Fibroblast of villous mesenchyme (primary cell): Measurements from ENCODE around the gene CALM1. TPM values are rescaled to one million over a fixed set of nuclear protein-coding genes. Genes with fewer than 3 reads are reported as not detected.

ENCODE experiments used
- DNase-seq: peaks from one replicate; pipeline ENCODE4 v3.0.0-alpha.2; 2010; ENCODE audit warnings: low read depth
- H3K4me3 ChIP-seq: 2 replicates; pipeline ENCODE4 v1.5.1; 2011; ENCODE audit warnings: low read depth, mild to moderate bottlenecking, low read length
- total RNA-seq: library from RNA; depleted of rRNA; stranded (reverse); fragments of >200 nt; gene quantifications from 2 replicates; pipeline ENCODE4 v1.2.3, GENCODE V29; 2012
- TF ChIP-seq, protein P1 (sequence below): IDR thresholded peaks from 2 replicates; pipeline ENCODE4 v1.5.1; 2012; ENCODE audit warnings: low read depth, mild to moderate bottlenecking, low read length; ENCODE audit not compliant: insufficient read depth

CALM1 gene
- total RNA-seq, 1 donor: 286 TPM

GRCh38 chr14:90426663-90427062 lies 29.8 kb downstream of the CALM1 start:
- no peak overlapping the region for H3K4me3 ChIP-seq
- peak; percentile 47 for DNase-seq
- TF ChIP-seq, protein P1, sequence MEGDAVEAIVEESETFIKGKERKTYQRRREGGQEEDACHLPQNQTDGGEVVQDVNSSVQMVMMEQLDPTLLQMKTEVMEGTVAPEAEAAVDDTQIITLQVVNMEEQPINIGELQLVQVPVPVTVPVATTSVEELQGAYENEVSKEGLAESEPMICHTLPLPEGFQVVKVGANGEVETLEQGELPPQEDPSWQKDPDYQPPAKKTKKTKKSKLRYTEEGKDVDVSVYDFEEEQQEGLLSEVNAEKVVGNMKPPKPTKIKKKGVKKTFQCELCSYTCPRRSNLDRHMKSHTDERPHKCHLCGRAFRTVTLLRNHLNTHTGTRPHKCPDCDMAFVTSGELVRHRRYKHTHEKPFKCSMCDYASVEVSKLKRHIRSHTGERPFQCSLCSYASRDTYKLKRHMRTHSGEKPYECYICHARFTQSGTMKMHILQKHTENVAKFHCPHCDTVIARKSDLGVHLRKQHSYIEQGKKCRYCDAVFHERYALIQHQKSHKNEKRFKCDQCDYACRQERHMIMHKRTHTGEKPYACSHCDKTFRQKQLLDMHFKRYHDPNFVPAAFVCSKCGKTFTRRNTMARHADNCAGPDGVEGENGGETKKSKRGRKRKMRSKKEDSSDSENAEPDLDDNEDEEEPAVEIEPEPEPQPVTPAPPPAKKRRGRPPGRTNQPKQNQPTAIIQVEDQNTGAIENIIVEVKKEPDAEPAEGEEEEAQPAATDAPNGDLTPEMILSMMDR: no peak

GRCh38 chr14:90427848-90428426 lies 31.1 kb downstream of the CALM1 start:
- H3K4me3 ChIP-seq: no peak overlapping the region
- no peak for DNase-seq
- TF ChIP-seq, protein P1: no peak

GRCh38 chr14:90428676-90429075 lies 31.8 kb downstream of the CALM1 start:
- H3K4me3 ChIP-seq: no peak overlapping the region
- TF ChIP-seq, protein P1: no peak
- no peak for DNase-seq

DNA sequence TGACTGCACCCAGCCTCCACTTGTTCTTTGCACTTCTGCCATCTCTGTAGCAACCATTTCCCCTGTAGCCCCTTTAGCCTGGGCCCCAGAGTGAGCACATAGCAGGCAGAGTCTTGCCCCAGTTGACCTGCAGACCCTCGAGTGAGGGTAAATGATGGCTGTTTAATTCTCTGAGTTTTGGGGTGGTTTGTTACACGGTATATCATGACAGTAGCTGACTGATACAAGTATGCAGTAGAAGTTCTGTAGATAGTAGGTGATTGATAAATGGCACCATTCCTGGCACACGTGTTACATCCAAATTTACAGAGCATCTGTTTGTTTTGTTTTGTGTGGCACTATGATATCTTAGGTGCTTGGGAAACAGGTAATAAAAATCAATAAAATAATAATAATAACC lies 32.4 kb downstream of the CALM1 start:
- H3K4me3 ChIP-seq: no peak overlapping the region
- no peak for DNase-seq
- TF ChIP-seq, protein P1: no peak

GRCh38 chr14:90429754-90430153 lies 32.9 kb downstream of the CALM1 start:
- DNase-seq: no peak
- no peak overlapping the region for H3K4me3 ChIP-seq
- TF ChIP-seq, protein P1: no peak

DNA sequence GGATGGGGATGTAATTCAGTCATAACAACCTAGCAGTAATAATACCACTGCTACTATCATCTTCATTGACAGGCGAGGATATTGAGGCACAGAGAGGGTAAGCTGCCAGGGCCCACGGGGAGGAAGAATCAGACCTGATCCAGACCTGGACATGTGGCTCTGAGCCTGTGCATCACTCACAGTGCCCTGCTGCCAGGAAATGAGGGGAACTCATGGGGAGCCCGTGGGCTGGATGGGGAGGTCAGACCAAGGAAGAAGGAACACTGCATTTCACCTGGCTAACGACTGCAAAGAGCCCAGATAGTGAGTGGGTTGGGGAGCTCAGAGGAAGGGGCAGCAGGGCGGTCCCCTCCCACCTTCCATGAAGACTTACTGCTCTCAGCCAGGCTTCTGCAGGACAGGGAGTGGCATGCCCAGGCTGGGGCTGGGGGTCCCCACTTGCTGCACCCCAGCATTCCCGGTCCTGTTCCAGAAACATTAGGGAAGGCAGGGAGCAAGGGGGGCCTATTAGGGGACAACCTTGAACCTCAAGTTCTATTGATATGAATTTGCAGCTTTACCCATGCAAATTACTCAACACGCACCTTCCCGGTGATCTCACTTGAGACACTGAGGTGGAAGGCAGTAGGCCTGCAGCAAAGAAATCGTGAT lies 37.7 kb downstream of the CALM1 start:
- no peak for DNase-seq
- H3K4me3 ChIP-seq: no peak overlapping the region
- TF ChIP-seq, protein P1: no peak
